ENCODE data around the gene AGO4.

- no peak for TF ChIP-seq CTCF (IDR thresholded peaks at IDR 0.05)
- TF ChIP-seq POLR2A (IDR thresholded peaks at IDR 0.05): no peak
These were observed 40.2 kb downstream of the AGO4 start for GRCh38 chr1:35847935-35848565.
